Loucy (cell line): Measurements from ENCODE around the gene AKAP13.

Experiments
- H2AFZ ChIP-seq: fragments of 200-600 bp; sonication (generic); 2 replicates; pipeline ENCODE4 v1.6.0; 2016; ENCODE audit warnings: antibody characterized with exemption, mild to moderate bottlenecking, low read length, moderate library complexity
- H3F3A ChIP-seq: fragments of 200-600 bp; 2 replicates; pipeline ENCODE4 v1.6.0; 2016; ENCODE audit warnings: antibody characterized with exemption, low read depth, mild to moderate bottlenecking
- H3K27me3 ChIP-seq: fragments of 200-600 bp; sonication (generic); 2 replicates; pipeline ENCODE4 v1.6.1; 2014; ENCODE audit warnings: low read length, mild to moderate bottlenecking; ENCODE audit not compliant: insufficient read depth, poor library complexity, severe bottlenecking
- H3K36me3 ChIP-seq: fragments of 200-600 bp; sonication (generic); 2 replicates; pipeline ENCODE4 v1.6.1; 2016; ENCODE audit warnings: low read length; ENCODE audit not compliant: insufficient read depth
- H3K4me1 ChIP-seq: fragments of 200-600 bp; sonication (generic); 2 replicates; pipeline ENCODE4 v1.5.1; 2014; ENCODE audit warnings: low read length, mild to moderate bottlenecking; ENCODE audit not compliant: insufficient read depth, poor library complexity, severe bottlenecking
- H3K4me2 ChIP-seq: fragments of 200-600 bp; sonication (generic); 2 replicates; pipeline ENCODE4 v1.6.0; 2014; ENCODE audit warnings: antibody characterized with exemption, low read length, low read depth, mild to moderate bottlenecking; ENCODE audit not compliant: poor library complexity, severe bottlenecking
- H3K4me3 ChIP-seq: fragments of 200-600 bp; sonication (generic); 2 replicates; pipeline ENCODE4 v1.5.1; 2014; ENCODE audit warnings: low read length, mild to moderate bottlenecking, mixed read lengths; ENCODE audit not compliant: poor library complexity, severe bottlenecking
- H3K79me2 ChIP-seq: fragments of 200-600 bp; sonication (generic); 2 replicates; pipeline ENCODE4 v1.6.1; 2014; ENCODE audit warnings: low read length; ENCODE audit not compliant: insufficient read depth
- H3K9ac ChIP-seq: fragments of 200-600 bp; sonication (generic); 2 replicates; pipeline ENCODE4 v1.6.0; 2014; ENCODE audit warnings: mild to moderate bottlenecking, low read depth, low read length, moderate library complexity; ENCODE audit not compliant: poor library complexity, severe bottlenecking
- H3K9me2 ChIP-seq: fragments of 200-600 bp; sonication (generic); replicated peaks from 2 replicates; pipeline ENCODE4 v1.6.1; 2016; ENCODE audit warnings: low read depth, low read length, mixed read lengths
- H3K9me3 ChIP-seq: fragments of 200-600 bp; sonication (generic); 2 replicates; pipeline ENCODE4 v1.6.1; 2014; ENCODE audit warnings: mild to moderate bottlenecking, antibody characterized with exemption, low read length, low read depth; ENCODE audit not compliant: insufficient read depth
- H4K20me1 ChIP-seq: fragments of 200-600 bp; sonication (generic); 2 replicates; pipeline ENCODE4 v1.6.0; 2014; ENCODE audit warnings: antibody characterized with exemption, low read length, mild to moderate bottlenecking; ENCODE audit not compliant: insufficient read depth, poor library complexity, severe bottlenecking
- CTCF ChIP-seq: fragments of 200-600 bp; sonication (generic); conservative IDR thresholded peaks from 2 replicates; pipeline ENCODE4 v1.5.1; 2014; ENCODE audit warnings: mild to moderate bottlenecking, antibody characterized with exemption, low read length
- EZH2phosphoT487 ChIP-seq: fragments of 200-600 bp; IDR thresholded peaks from 2 replicates; pipeline ENCODE4 v1.6.1; 2018; ENCODE audit warnings: antibody characterized with exemption, mild to moderate bottlenecking, moderate library complexity, borderline replicate concordance

The AKAP13 gene

GRCh38 chr15:85730001-85730820, 349.8 kb downstream of the AKAP13 start:
- peaks cover 86% of the 10 kb centered on the region for H3K36me3 ChIP-seq

GRCh38 chr15:85733416-85733815, 353.0 kb downstream of the AKAP13 start:
- Histone ChIP-seq H3K4me2 (no peak overlapping the region), H4K20me1 (no peaks in the 10 kb centered on the region), H3K27me3 (no peaks in the 10 kb centered on the region), H3F3A (no peaks in the 10 kb centered on the region), H3K79me2 (no peaks in the 10 kb centered on the region), H3K4me1 (no peaks in the 10 kb centered on the region), H3K9ac (no peak overlapping the region), H3K9me2 (no peaks in the 10 kb centered on the region), H3K36me3 (peaks cover 81% of the 10 kb centered on the region; the same call in 1 of the 2 replicates), H3K4me3 (no peak overlapping the region), H3K9me3 (peaks cover 4% of the 10 kb centered on the region; the same call in 1 of the 2 replicates), H2AFZ (no peak overlapping the region)
- no peak for TF ChIP-seq CTCF

More at GRCh38 chr15:85730001-85730820, 349.8 kb downstream of the AKAP13 start:
- H3K4me3 ChIP-seq = no peak overlapping the region
- no peak for TF ChIP-seq EZH2phosphoT487
- peak; percentile 78 for TF ChIP-seq CTCF
- H3K9ac ChIP-seq = no peak overlapping the region
- no peaks in the 10 kb centered on the region for H3K79me2 ChIP-seq
- H3K9me2 ChIP-seq = no peaks in the 10 kb centered on the region
- H3K4me2 ChIP-seq = no peak overlapping the region
- H3K9me3 ChIP-seq = peaks cover 4% of the 10 kb centered on the region; the same call in 1 of the 2 replicates
- H3K4me1 ChIP-seq = no peaks in the 10 kb centered on the region
- no peak overlapping the region for H2AFZ ChIP-seq
- H3K27me3 ChIP-seq = no peaks in the 10 kb centered on the region
- no peaks in the 10 kb centered on the region for H3F3A ChIP-seq
- H4K20me1 ChIP-seq = no peaks in the 10 kb centered on the region

- peaks cover 4% of the 10 kb centered on the region; the same call in 1 of the 2 replicates for H3K9me3 ChIP-seq
- no peaks in the 10 kb centered on the region for H3F3A ChIP-seq
- H3K36me3 ChIP-seq = peaks cover 82% of the 10 kb centered on the region
- H3K4me2 ChIP-seq = no peak overlapping the region
- H3K4me3 ChIP-seq = no peak overlapping the region
- H3K9me2 ChIP-seq = no peaks in the 10 kb centered on the region
- TF ChIP-seq CTCF (no peak), EZH2phosphoT487 (no peak)
- H3K79me2 ChIP-seq = no peaks in the 10 kb centered on the region
- no peaks in the 10 kb centered on the region for H3K4me1 ChIP-seq
- H3K9ac ChIP-seq = no peak overlapping the region
- H4K20me1 ChIP-seq = no peaks in the 10 kb centered on the region
- H3K27me3 ChIP-seq = no peaks in the 10 kb centered on the region
- no peak overlapping the region for H2AFZ ChIP-seq
Measured at GRCh38 chr15:85737061-85737460, 356.7 kb downstream of the AKAP13 start.
